Raji (cell line): ENCODE measurements around the gene SLC37A1.

ENCODE experiments used
- POLR2A ChIP-seq: IDR thresholded peaks from 2 replicates; pipeline ENCODE4 v1.6.1; 2011; ENCODE audit warnings: low read depth, low read length, control low read depth; ENCODE audit not compliant: insufficient read depth

Gene SLC37A1

DNA sequence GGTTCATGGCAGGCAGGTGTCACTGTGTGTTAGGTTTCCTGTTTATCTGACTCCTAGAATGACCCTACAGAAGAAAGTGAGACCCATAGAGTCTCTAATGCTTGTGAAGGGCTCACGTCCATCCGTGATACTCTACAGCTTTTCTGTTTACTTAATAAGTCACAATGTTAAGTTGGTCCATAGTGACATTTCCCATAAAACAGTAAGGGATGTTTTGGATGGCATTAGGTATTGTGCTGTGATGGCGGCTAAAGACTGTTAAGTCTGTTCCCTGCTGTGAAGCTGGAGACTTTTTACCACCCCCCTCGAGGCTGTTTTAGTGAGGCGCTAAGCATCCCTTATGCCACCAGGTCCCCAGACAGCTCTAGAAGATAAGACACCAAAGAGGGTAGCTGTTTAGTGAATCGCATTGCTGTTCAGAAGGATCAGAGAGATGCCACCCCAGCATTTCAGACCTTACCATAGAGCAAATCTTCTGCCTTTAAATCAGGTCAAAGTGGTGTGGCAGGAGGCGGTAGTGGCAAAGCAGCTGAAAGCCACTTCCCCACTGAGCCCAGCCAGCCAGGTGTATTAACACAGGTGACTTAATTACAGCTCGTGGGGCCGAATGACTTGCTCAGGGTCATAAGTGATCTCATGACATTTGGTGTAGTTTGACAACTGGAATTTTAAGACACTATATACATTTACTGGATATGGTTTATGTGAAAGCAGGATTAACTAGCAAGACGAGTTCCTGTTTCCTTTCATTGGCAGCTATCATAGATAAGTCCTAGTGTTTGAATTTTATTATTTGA, 25.0 kb downstream of the SLC37A1 start:
- TF ChIP-seq POLR2A: no peak

DNA sequence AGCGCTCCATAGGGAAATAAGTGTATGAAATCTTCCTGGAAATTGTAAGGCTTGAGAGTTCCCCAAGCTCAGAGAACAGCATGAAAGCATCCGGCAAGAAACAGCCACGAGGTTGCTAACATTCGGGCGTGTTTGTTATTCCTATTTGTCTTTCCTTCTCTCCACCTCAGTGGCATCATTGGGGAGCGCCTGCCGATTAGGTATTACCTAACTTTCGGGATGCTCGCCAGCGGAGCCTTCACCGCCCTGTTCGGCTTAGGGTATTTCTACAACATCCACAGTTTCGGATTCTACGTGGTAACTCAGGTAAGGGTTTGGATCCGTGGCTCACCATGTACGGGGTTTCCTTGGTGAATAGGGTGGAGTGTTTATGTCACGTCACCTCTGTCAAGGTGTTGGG, 25.7 kb downstream of the SLC37A1 start:
- TF ChIP-seq POLR2A: no peak

DNA sequence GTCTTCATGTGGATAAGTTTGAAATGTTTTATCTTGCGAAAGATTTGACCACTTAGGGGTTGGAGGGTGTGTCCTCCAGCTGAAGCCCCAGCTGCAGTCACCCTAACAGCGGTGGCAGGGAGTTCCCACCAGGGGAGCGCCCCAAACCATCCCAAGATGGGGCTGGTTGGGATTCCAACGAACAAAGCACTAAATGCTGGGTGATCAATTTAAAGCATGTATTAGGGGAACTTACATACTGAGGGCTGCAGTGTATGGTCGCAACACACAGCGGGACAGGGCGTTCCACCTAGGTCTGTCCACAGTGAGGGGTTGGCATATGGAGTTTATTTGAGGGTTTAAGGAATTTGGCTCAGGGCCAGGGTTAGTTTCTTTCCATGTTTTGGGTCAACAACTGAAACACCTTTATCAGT, 26.3 kb downstream of the SLC37A1 start:
- TF ChIP-seq POLR2A: no peak

DNA sequence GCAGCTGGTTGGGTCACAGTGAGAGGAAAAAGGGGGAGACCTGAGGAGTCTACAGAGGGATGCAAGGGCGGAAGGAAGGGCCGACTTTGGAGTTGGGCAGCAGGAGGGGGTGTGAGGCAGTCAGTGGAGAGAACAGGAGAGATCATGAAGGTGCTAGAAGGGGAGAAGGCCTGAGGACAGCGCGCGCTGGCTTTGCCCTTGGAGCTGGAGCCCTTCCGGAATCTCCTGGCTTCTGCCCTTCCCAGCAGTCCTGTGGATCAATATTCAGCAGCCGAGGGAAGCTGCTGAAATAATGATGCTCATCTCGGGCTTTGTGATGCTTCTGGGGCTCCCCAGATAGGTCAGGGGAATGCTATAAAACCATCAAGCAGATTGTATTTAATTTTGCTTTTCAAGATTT, 26.7 kb downstream of the SLC37A1 start:
- TF ChIP-seq POLR2A: no peak

DNA sequence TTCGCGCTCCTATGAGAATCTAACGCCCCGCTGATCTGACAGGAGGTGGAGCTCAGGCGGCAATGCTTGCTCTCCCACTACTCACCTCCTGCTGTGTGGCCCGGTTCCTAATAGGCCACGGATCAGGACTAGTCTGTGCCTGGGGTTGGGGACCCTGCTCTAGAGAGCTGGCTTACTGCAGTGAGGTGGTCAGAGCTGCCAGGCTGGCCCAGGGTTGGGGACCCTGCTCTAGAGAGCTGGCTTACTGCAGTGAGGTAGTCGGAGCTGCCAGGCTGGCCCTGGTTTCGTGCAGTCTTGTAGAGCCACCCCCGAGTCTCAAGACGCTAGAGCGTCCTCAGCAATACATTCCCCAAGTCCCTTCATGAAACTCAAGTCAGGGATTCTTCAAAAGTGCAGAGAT, 27.5 kb downstream of the SLC37A1 start:
- no peak for TF ChIP-seq POLR2A

DNA sequence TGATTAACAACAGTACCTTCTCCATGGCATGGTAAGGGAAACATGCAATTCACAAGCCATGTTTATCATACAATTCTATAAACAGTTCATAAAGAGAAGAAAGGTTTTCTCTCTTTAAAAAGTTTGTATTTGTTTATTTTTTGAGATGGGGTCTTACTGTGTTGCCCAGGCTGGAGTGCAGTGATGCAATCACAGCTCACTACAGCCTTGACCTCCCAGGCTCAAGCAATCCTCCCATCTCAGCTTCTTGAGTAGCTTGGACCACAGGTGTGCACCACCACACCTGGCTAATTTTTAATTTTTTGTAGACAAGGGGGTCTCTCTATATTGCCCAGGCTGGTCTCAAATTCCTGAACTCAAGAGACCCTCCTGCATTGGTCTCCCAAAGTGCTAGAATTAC, 28.0 kb downstream of the SLC37A1 start:
- TF ChIP-seq POLR2A: no peak

DNA sequence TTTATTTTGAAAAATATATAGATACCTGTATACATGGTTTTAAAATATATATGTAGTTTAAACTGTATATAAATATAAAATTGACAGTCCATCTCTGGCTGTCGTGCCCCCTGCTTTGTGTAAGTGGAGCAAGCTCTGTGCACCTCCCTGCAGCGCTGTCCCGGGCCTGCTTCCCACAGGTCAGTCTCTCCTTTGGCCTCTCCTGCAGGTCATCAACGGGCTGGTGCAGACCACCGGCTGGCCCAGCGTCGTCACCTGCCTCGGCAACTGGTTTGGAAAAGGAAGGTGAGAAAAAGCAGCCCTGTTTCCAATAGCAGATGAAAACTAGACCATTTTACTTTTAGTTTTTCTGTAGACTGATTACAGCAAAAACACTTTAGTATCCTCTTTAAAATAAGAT, 28.5 kb downstream of the SLC37A1 start:
- TF ChIP-seq POLR2A: no peak

DNA sequence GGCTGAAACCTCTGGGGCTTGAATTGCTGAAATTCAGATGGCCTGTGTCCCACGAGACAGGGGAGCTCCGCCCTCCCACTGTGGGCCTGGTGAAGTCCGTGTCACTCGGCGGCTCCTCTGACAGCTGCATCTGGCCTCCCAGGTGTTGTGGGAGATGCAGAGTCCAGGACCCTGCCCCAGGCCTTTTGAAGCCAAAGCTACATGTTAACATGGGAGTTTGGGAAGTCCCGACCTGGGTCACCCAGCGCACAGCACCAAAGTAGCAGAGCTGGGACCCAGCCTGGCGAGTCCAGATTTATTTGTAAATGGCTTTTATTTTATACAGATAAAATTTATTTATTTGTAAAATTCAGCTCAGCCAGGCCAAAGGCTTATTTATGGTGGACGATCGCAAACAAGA, 28.9 kb downstream of the SLC37A1 start:
- TF ChIP-seq POLR2A: no peak

DNA sequence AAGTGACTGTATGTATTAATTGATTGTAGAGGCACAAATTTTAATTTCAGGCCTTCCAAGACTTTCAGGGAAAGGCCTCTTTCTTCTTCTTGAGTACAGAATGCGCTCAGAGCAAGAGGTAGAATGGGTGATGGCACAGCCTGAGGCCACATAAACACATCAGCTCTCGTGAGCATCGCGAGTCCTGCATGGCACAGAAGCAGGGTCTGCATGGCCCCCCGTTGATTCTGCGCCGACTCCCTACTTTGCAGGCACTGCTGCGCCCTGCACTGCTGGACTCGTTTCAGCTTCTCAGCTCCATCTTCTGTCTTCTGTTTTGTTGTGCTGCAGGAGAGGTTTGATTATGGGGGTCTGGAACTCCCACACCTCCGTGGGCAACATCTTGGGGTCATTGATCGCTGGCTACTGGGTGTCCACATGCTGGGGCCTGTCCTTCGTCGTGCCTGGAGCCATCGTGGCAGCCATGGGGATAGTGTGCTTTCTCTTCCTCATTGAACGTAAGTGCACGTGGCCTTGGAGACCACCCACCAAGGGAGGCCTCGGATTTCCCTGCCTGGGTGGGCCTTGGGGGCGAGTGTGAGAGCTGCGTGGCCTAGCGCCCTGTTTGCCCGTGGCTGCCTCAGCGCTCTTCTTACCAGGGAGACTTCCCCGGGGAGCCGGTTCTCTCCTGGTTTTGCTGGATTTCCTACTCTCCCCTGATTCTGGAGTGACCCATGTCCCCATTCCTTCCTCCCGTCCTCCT, 29.6 kb downstream of the SLC37A1 start:
- TF ChIP-seq POLR2A: no peak

DNA sequence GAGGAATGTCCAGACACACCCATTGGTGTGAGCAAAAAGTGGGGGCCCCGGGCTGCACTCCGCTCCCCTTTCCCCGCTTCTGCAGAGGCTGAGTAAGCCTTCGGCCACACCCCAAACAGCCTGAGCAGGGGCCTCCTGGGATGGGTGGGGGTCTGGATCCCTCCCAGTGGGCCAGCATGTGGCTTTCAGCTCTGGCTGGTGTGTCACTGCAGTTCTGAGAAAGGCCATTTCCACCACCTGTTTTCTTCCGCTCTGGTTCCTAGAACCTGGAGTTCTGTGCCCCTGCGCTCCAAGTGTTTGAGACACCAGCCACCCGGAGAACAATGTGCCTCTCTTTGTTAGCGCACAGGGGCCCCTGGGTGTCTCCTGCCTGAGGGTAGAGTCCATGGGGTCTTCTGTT, 30.9 kb downstream of the SLC37A1 start:
- no peak for TF ChIP-seq POLR2A

DNA sequence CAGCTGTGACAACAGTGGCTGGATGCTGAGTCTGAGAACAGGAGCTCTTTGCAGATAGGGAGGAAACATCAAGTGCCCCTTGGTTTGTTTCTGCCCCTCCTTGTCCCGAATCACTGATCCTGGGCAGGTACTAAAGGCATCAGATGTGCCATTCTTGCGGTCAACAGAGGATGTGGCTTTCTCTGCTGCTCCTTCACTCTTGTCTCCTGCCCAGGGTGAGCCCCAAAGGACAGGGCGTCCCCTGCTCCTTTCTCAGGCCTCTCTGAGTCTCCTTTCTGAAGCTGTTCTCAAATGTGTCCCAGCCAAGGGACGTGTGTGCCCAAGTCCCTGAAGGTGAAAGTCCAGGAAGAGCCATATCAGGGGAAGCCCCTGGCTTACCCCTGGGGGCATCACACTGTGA, 31.7 kb downstream of the SLC37A1 start:
- no peak for TF ChIP-seq POLR2A

DNA sequence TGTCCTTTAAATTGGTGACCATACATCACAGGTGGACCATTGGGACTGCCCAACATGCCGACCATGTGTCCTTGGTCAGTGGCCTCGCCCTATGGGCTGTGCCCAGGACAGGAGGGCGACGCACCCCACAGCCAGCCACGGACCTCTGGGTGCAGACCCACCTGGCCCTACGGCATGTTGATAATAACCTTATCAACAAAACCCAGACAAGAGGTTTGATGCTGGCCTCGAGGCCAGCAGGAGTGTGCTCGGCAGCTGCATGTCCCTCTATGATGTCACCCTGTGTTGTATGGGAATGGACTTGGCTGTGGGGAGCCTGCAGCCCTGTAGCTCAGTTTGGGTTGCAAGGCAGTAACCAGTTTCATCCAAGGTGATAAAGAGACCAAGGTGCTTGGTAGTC, 32.1 kb downstream of the SLC37A1 start:
- no peak for TF ChIP-seq POLR2A

DNA sequence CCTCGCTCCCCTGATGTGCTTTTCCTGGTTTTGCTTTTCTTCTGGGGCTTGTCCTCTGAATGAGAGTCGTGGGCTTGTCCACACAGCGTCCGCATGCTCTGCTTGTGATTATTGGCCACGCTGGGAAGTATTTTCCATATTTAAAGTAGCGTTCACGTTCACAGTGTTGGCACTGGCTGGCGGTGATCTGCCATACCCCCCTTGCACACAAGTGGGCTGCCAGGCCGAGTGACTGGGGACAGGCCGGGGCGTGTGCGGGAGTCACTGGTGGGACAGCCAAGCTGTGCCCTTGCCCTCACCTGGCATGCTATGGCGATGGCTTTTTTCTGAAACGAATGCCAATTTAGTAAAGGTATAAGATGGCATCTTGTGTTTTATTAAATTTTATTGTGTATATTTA, 32.8 kb downstream of the SLC37A1 start:
- no peak for TF ChIP-seq POLR2A

DNA sequence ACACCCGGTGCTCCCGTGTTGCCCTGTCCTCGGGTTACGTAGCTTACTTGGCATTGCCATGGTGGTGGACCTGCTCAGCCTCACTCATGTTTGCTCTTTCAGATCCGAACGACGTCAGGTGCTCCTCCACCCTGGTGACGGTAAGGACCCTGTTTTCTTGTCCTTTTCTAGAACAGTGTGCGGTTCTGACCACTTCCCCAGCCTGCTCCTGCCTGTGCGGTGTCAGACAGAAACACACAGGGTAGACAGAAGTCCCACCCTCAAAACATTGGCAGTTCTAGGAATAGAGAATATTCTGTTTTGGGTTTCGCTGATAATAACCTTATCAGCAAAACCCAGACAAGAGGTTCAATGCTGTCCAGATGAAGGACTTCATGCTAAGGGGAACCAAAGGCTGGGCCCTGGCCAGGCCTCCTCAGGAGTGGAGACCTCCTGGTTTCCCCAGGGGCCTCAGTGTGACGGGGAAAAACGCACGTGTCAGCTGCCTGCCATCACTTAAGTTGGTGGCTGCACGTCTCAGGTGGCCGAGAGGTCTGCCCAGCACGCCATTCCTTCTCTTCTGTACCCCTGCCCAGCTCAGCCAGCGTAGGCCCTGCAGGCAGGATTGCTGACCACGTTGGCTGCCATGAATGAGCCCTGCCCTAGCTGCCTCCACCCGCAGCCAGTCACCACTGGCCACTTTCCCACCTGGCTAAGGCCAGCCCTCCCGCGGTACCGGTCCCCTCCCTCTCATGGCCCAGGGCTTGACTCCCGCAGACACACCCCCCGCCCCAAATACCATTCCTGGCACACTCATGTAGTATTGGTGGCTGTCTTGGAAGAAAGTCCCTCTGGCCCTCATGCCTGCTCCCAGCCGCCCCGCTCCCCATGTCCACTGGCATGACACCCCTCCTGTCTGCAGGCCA, 33.6 kb downstream of the SLC37A1 start:
- TF ChIP-seq POLR2A: no peak

DNA sequence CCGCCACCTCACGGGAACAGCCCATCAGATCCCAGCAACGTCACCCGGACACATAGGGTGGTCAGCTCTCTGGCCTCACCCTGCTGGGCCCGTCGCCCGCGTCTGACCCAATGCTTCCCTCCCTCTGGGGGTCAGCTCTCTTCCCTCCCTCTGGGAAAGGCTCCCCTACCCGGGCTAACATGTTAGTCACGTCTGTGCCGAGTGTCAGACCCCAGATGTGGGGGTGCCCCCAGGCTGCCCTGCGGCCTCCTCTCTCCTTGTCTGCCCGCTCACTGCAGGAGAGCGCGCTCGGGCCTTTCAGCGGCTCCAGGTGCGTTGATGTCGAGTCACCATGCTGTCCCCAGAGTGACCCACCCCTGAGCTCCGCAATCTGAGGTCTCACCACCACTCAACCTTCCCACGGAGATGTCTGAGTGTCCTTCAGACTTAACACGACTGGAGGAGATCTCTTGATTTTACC, 34.3 kb downstream of the SLC37A1 start:
- no peak for TF ChIP-seq POLR2A
